WERI-Rb-1 (cell line): ENCODE results near the gene ZNF627.
"Not testable (repeated sequence)": the region's sequence is repeated elsewhere in the genome, so short reads cannot be mapped to it uniquely, and the experiment has no call there.

ENCODE experiments used
- DNase-seq: peaks from one replicate; pipeline ENCODE4 v3.0.0-alpha.2; 2020
- H3K27ac ChIP-seq: fragments of 250-450 bp; sonication (Bioruptor Pico); 2 replicates; pipeline ENCODE4 v1.5.1; 2020; ENCODE audit warnings: mild to moderate bottlenecking, moderate library complexity
- H3K27me3 ChIP-seq: fragments of 250-450 bp; sonication (Bioruptor Pico); 2 replicates; pipeline ENCODE4 v1.5.1; 2021; ENCODE audit warnings: mild to moderate bottlenecking, low read depth, moderate library complexity; ENCODE audit not compliant: insufficient read depth, severe bottlenecking
- H3K36me3 ChIP-seq: fragments of 250-450 bp; sonication (Bioruptor Pico); 2 replicates; pipeline ENCODE4 v1.5.1; 2020; ENCODE audit warnings: mild to moderate bottlenecking, moderate library complexity
- H3K4me3 ChIP-seq: 2 replicates; pipeline ENCODE4 v1.5.1; 2011; ENCODE audit warnings: low read depth, mild to moderate bottlenecking, control low read depth, low read length
- H3K9me3 ChIP-seq: fragments of 250-450 bp; sonication (Bioruptor Pico); 2 replicates; pipeline ENCODE4 v1.5.1; 2021; ENCODE audit warnings: mild to moderate bottlenecking, moderate library complexity; ENCODE audit not compliant: severe bottlenecking
- CTCF ChIP-seq: IDR thresholded peaks from 2 replicates; pipeline ENCODE4 v1.5.1; 2011; ENCODE audit warnings: low read depth, mild to moderate bottlenecking, control low read depth, inconsistent platforms, low read length

ZNF627 gene

GRCh38 chr19:11617180-11618062, 20.1 kb downstream of the ZNF627 start:
- H3K4me3 ChIP-seq: no peak overlapping the region

GRCh38 chr19:11620553-11620952, 23.3 kb downstream of the ZNF627 start:
- H3K36me3 ChIP-seq: peaks cover 56% of the 10 kb centered on the region
- no peak overlapping the region for H3K27ac ChIP-seq
- no peaks in the 10 kb centered on the region for H3K27me3 ChIP-seq
- no peak for DNase-seq
- no peak overlapping the region for H3K4me3 ChIP-seq
- no peak for TF ChIP-seq CTCF
- peaks cover 18% of the 10 kb centered on the region for H3K9me3 ChIP-seq

More at GRCh38 chr19:11617180-11618062, 20.1 kb downstream of the ZNF627 start:
- H3K27ac ChIP-seq: no peak overlapping the region
- no peak for DNase-seq
- peaks cover 73% of the 10 kb centered on the region for H3K36me3 ChIP-seq
- TF ChIP-seq CTCF: no peak
- no peaks in the 10 kb centered on the region for H3K27me3 ChIP-seq
- peaks cover 18% of the 10 kb centered on the region for H3K9me3 ChIP-seq

GRCh38 chr19:11622401-11622800, 25.1 kb downstream of the ZNF627 start:
- H3K4me3 ChIP-seq, H3K27ac ChIP-seq, H3K27me3 ChIP-seq, H3K9me3 ChIP-seq, DNase-seq: not testable (repeated sequence)
- H3K36me3 ChIP-seq: peaks cover 38% of the 10 kb centered on the region

GRCh38 chr19:11624069-11624463, 26.8 kb downstream of the ZNF627 start:
- no peak for TF ChIP-seq CTCF
- Histone ChIP-seq H3K36me3 (peaks cover 21% of the 10 kb centered on the region), H3K9me3 (no peaks in the 10 kb centered on the region), H3K27me3 (no peaks in the 10 kb centered on the region), H3K27ac (no peak overlapping the region), H3K4me3 (no peak overlapping the region)
- DNase-seq: no peak

GRCh38 chr19:11626252-11626651, 29.0 kb downstream of the ZNF627 start:
- Histone ChIP-seq H3K4me3 (no peak overlapping the region), H3K9me3 (no peaks in the 10 kb centered on the region), H3K27ac (no peak overlapping the region), H3K27me3 (no peaks in the 10 kb centered on the region), H3K36me3 (no peaks in the 10 kb centered on the region)
- TF ChIP-seq CTCF: no peak
- no peak for DNase-seq

- Histone ChIP-seq H3K9me3 (peaks cover 7% of the 10 kb centered on the region), H3K36me3 (no peaks in the 10 kb centered on the region), H3K27me3 (no peaks in the 10 kb centered on the region), H3K27ac (no peak overlapping the region), H3K4me3 (no peak overlapping the region)
- no peak for TF ChIP-seq CTCF
- no peak for DNase-seq
These were observed 35.9 kb downstream of the ZNF627 start for GRCh38 chr19:11633223-11633622.

GRCh38 chr19:11634018-11634662, 36.9 kb downstream of the ZNF627 start:
- not testable (repeated sequence) for DNase-seq, H3K9me3 ChIP-seq, H3K4me3 ChIP-seq, H3K36me3 ChIP-seq, H3K27me3 ChIP-seq, H3K27ac ChIP-seq
